ENCODE measurements around the gene MTFMT.
A peak's percentile ranks its signal among the peaks of the same experiment; 100 is the strongest.
"Not testable (repeated sequence)": the region's sequence is repeated elsewhere in the genome, so short reads cannot be mapped to it uniquely, and the experiment has no call there.

MTFMT gene

DNA sequence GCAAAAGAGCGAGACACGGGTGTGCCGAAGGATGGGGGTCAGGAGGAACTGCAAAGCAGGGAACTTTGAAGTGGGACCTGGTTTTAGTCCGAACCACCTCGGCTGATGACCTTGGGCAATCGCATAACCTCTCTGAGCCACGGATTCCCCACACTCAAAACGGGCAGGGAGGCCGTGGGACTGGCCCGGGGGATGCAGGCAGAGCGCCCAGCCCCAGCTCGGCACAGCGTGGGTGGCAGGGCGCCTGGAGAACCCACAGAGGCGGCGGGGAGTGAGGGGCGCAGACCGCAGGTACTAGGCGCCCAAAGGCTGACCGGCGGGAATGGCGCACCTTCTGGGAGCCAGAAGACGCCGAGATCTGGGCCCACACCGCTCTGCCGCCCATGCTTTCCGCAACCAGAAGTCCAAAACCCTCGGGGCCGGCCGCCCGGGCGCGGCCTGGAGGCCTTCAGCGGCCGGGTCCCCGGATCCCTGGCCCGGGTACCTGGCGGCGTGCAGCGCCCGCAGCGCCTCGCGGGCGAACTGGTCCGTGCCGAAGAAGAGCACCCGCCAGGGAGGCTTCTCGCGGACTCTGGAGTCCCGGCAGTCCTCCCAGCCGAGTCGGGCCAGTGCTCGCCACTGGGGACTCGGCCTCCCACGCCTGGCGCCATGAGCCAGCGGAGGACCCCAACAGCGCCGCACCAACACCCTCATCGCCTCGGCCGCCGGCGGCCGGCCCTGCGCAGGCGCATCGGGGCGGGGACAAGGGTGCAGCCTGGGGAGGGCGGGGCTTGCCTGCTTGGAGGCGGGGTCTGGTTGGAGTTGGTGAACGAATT, at the start of gene MTFMT:
TSS of gene MTFMT (minus strand) at position 719 of the 815 bp plus-strand sequence. CDS start at position 693, 26 bp downstream.
- DNase-seq (ENCODE audit: low spot score), result peak; percentile 98
- TF ChIP-seq, protein P1, sequence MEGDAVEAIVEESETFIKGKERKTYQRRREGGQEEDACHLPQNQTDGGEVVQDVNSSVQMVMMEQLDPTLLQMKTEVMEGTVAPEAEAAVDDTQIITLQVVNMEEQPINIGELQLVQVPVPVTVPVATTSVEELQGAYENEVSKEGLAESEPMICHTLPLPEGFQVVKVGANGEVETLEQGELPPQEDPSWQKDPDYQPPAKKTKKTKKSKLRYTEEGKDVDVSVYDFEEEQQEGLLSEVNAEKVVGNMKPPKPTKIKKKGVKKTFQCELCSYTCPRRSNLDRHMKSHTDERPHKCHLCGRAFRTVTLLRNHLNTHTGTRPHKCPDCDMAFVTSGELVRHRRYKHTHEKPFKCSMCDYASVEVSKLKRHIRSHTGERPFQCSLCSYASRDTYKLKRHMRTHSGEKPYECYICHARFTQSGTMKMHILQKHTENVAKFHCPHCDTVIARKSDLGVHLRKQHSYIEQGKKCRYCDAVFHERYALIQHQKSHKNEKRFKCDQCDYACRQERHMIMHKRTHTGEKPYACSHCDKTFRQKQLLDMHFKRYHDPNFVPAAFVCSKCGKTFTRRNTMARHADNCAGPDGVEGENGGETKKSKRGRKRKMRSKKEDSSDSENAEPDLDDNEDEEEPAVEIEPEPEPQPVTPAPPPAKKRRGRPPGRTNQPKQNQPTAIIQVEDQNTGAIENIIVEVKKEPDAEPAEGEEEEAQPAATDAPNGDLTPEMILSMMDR (IDR thresholded peaks at IDR 0.05; ENCODE audit: extremely low read depth, insufficient read depth, missing control alignments), result no peak
- in situ Hi-C loops (cut with MboI; ENCODE audit: low pct_unique_long_range_greater_than_20kb, low sequenced_read_pairs, unreplicated experiment), result no loop called here

DNA sequence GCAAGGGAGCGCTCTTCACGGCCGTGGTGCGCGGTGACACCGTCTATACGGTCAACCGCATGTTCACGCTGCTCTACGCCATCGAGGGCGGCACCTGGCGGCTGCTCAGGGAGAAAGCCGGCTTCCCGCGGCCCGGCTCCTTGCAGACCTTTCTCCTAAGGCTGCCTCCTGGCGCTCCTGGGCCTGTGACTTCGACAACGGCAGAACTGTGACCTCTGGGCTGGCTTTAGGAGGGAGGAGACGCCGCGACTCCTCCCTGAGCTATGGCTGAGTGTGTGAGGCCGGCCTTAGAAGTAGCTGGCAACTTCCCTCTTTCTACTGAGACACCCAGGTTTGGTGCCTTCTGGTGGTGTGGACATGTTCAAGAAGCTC, 48.5 kb upstream of the MTFMT start:
- in situ Hi-C loops (cut with MboI; ENCODE audit: low pct_unique_long_range_greater_than_20kb, low sequenced_read_pairs, unreplicated experiment), result no loop called here
- TF ChIP-seq, protein P1 (IDR thresholded peaks at IDR 0.05; ENCODE audit: extremely low read depth, insufficient read depth, missing control alignments), result peak; percentile 12
- DNase-seq (ENCODE audit: low spot score), result peak; percentile 63

DNA sequence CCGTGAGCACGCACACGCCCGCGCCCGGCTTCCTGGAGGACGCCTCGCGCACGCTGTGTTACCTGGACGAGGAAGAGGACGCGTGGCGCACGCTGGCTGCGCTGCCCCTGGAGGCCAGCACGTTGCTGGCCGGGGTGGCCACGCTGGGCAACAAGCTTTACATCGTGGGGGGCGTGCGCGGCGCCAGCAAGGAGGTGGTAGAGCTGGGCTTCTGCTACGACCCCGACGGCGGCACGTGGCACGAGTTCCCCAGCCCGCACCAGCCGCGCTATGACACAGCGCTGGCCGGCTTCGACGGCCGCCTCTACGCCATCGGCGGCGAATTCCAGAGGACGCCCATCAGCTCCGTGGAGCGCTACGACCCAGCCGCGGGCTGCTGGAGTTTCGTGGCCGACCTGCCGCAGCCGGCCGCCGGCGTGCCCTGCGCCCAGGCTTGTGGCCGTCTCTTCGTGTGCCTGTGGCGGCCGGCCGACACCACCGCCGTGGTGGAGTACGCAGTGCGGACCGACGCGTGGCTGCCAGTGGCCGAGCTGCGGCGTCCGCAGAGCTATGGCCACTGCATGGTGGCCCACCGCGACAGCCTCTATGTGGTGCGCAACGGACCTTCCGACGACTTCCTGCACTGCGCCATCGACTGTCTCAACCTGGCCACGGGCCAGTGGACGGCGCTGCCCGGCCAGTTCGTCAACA, 48.0 kb upstream of the MTFMT start:
- in situ Hi-C loops (cut with MboI; ENCODE audit: low pct_unique_long_range_greater_than_20kb, low sequenced_read_pairs, unreplicated experiment), result no loop called here
- DNase-seq (ENCODE audit: low spot score), result no peak
- TF ChIP-seq, protein P1 (IDR thresholded peaks at IDR 0.05; ENCODE audit: extremely low read depth, insufficient read depth, missing control alignments), result no peak

DNA sequence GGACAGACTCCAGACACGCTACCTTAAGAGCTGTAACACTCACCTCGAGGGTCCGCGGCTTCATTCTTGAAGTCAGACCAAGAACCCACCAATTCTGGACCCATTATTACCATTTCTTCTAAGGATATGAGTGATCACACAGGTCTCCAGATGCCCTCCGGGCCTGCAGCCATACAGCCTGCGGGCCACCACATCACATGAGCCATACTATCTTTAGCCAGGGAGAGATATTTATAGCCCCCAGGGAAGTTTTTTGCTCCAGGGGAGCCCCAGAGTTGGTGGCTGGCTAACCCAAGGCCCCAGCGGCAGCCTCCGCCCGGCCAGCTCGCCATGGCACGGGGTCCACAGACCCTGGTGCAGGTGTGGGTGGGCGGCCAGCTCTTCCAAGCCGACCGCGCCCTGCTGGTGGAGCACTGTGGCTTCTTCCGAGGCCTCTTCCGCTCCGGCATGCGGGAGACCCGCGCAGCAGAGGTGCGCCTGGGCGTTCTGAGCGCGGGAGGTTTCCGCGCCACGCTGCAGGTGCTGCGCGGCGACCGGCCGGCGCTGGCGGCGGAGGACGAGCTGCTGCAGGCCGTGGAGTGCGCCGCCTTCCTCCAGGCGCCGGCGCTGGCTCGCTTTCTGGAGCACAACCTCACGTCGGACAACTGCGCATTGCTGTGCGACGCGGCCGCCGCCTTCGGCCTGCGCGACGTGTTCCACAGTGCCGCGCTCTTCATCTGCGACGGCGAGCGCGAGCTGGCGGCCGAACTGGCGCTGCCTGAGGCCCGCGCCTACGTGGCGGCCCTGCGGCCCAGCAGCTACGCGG, 47.2 kb upstream of the MTFMT start, which contains the start of gene KBTBD13:
TSS of gene KBTBD13 (plus strand) at position 261 of the 805 bp plus-strand sequence. CDS start at position 331, 70 bp downstream.
- in situ Hi-C loops (cut with MboI; ENCODE audit: low pct_unique_long_range_greater_than_20kb, low sequenced_read_pairs, unreplicated experiment), result no loop called here
- no peak for DNase-seq (ENCODE audit: low spot score)
- TF ChIP-seq, protein P1 (IDR thresholded peaks at IDR 0.05; ENCODE audit: extremely low read depth, insufficient read depth, missing control alignments), result no peak

DNA sequence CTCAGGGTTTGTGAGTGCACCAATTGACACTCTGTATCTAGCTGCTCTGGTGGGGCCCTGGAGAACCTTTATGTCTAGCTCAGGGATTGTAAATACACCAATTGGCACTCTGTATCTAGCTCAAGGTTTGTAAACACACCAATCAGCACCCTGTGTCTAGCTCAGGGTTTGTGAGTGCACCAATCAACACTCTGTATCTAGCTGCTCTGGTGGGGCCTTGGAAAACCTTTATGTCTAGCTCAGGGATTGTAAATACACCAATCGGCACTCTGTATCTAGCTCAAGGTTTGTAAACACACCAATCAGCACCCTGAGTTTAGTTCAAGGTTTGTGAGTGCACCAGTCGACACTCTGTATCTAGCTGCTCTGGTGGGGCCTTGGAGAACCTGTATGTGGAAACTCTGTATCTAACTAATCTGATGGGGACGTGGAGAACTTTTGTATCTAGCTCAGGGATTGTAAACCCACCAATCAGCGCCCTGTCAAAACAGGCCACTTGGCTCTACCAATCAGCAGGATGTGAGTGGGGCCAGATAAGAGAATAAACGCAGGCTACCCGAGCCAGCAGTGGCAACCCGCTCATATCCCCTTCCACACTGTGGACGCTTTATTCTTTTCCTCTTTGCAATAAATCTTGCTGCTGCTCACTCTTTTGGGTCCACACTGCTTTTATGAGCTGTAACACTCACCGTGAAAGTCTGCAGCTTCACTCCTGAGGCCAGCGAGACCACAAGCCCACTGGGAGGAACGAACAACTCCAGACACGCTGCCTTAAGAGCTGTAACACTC, 46.4 kb upstream of the MTFMT start:
- in situ Hi-C loops (cut with MboI; ENCODE audit: low pct_unique_long_range_greater_than_20kb, low sequenced_read_pairs, unreplicated experiment); DNase-seq (ENCODE audit: low spot score): not testable (repeated sequence)

DNA sequence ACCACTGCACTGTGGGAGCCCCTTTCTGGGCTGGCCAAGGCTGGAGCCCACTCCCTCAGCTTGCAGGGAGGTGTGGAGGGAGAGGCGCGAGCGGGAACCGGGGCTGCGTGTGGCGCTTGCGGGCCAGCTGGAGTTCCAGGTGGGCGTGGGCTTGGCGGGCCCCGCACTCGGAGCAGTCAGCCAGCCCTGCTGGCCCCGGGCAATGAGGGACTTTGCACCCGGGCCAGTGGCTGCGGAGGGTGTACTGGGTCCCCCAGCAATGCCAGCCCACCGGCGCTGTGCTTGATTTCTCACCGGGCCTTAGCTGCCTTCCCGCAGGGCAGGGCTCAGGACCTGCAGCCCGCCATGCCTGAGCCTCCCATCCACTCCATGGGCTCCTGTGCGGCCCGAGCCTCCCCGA, 45.5 kb upstream of the MTFMT start:
- not testable (repeated sequence) for DNase-seq (ENCODE audit: low spot score)
- in situ Hi-C loops (cut with MboI; ENCODE audit: low pct_unique_long_range_greater_than_20kb, low sequenced_read_pairs, unreplicated experiment), result loop anchor here (25.0 kb wide), 1 partner anchor 212 kb away; the partner anchor contains the start of genes PARP16 and RNU5A-1

DNA sequence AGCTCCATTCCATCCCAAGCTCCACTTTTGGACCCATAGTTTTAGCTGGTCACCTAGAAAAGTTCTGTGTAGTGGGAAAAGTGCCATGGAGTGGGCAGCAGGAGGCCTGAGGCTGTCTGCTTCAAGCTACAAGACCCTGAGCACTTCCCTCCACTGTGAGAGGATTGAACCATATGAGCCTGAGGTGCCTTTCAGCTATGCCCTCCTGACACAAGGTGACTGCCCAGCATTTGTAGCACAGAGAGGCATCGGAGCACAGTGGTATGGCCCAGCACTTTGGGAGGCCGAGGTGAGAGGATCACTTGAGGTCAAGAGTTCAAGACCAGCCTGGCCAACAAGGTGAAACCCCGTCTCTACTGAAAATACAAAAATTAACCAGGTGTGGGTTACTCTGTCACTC, 43.2 kb upstream of the MTFMT start:
- in situ Hi-C loops (cut with MboI; ENCODE audit: low pct_unique_long_range_greater_than_20kb, low sequenced_read_pairs, unreplicated experiment), result loop anchor here (25.0 kb wide), 1 partner anchor 215 kb away; the partner anchor contains the start of genes PARP16 and RNU5A-1
- no peak for DNase-seq (ENCODE audit: low spot score)
- TF ChIP-seq, protein P1 (IDR thresholded peaks at IDR 0.05; ENCODE audit: extremely low read depth, insufficient read depth, missing control alignments), result no peak

All from GM13977 (cell line).